K562 (cell line): Measurements from ENCODE around the gene ALDH7A1. TPM values are rescaled to one million over a fixed set of nuclear protein-coding genes. Genes with fewer than 3 reads are reported as not detected.

Experiments used
- BDP1 ChIP-seq: IDR thresholded peaks from 3 replicates; pipeline ENCODE4 v1.6.1; 2011; ENCODE audit not compliant: insufficient read length, insufficient read depth
- CTCFL ChIP-seq: IDR thresholded peaks from 2 replicates; pipeline ENCODE4 v1.6.1; 2011; ENCODE audit warnings: borderline replicate concordance, low read depth, mild to moderate bottlenecking, moderate library complexity, low read length; ENCODE audit not compliant: insufficient read depth, poor library complexity, severe bottlenecking
- ETV1 ChIP-seq: fragments of 450-650 bp; conservative IDR thresholded peaks from 2 replicates; pipeline ENCODE4 v1.6.1; 2016; ENCODE audit warnings: missing genetic modification characterization, control low read depth, low read depth, missing compliant biosample characterization
- ID3 ChIP-seq, 2 experiments: fragments of 250-450 bp in 1 of 2; fragments of 450-650 bp in 1 of 2; sonication (Bioruptor Pico) in 1 of 2; IDR thresholded peaks; 2 replicates each; pipeline versions ENCODE4 v1.6.1 to v1.8.0; 2016 to 2021; ENCODE audit warnings: mild to moderate bottlenecking in 2 of 2, moderate library complexity in 2 of 2, missing compliant biosample characterization in 1 of 2, missing genetic modification characterization in 1 of 2
- KAT2B ChIP-seq: IDR thresholded peaks from one replicate; pipeline ENCODE4 v1.6.1; 2012; ENCODE audit warnings: low read depth, mild to moderate bottlenecking, control low read depth, inconsistent platforms, low read length, moderate library complexity
- MTA2 ChIP-seq: fragments of 450-650 bp; IDR thresholded peaks from 2 replicates; pipeline ENCODE4 v1.6.1; 2016; ENCODE audit warnings: low read depth
- NR1H2 ChIP-seq: sonication (generic); formaldehyde crosslinking; IDR thresholded peaks from 2 replicates; pipeline ENCODE4 v1.4.0; 2020; ENCODE audit warnings: mild to moderate bottlenecking, missing genetic modification reagents
- SRF ChIP-seq, 2 experiments: fragments of 250-450, 450-650 bp in 1 of 2; sonication (Bioruptor Pico) in 1 of 2; sonication (generic) in 1 of 2; formaldehyde crosslinking; IDR thresholded peaks; 2 replicates each; pipeline versions ENCODE4 v1.5.0 to v1.5.1; 2020 to 2022; ENCODE audit warnings: mild to moderate bottlenecking in 1 of 2, missing genetic modification reagents in 1 of 2
- TEAD1 ChIP-seq, 2 experiments: fragments of 450-650 bp in 1 of 2; sonication (generic) in 1 of 2; formaldehyde crosslinking; IDR thresholded peaks; 2 replicates each; pipeline versions ENCODE4 v1.4.0 to v1.8.0; 2020 to 2022; ENCODE audit warnings: mild to moderate bottlenecking in 2 of 2, missing genetic modification reagents in 1 of 2
- ZBTB11 ChIP-seq, 3 experiments: fragments of 200-800 bp in 1 of 3; fragments of 250-450 bp in 1 of 3; fragments of 450-650 bp in 1 of 3; sonication (Bioruptor Pico) in 1 of 3; sonication (Bioruptor generic) in 1 of 3; formaldehyde crosslinking in 1 of 3; IDR thresholded peaks; 2 replicates each; pipeline versions ENCODE4 v1.6.1 to v1.8.0; 2016 to 2022; ENCODE audit warnings: mild to moderate bottlenecking in 2 of 3, missing genetic modification characterization in 2 of 3, missing compliant biosample characterization in 1 of 3, moderate library complexity in 1 of 3
- ZNF316 ChIP-seq: fragments of 450-650 bp; IDR thresholded peaks from 2 replicates; pipeline ENCODE4 v1.6.1; 2016
- ZNF76 ChIP-seq: fragments of 250-450 bp; sonication (Bioruptor Pico); IDR thresholded peaks from 2 replicates; pipeline ENCODE4 v1.4.0; 2020; ENCODE audit warnings: mild to moderate bottlenecking, moderate library complexity, borderline replicate concordance
- polyA plus RNA-seq, 8 experiments: library from polyadenylated mRNA; depleted of rRNA in 4 of 8; stranded (reverse) in 5 of 8; unstranded in 3 of 8; fragments of >200 nt; fragmentation: Nextera tagmentation in 2 of 8; fragmentation: Illumina TruSeq in 1 of 8; extraction: Ambion mirVana in 2 of 8; extraction: Trizol in 1 of 8; gene quantifications; 2 replicates each; pipeline versions ENCODE4 v1.2.1 to v1.2.3, GENCODE V29; 2011 to 2014; ENCODE audit warnings: inconsistent platforms in 1 of 8, missing spikeins in 1 of 8
- total RNA-seq, 7 experiments: library from RNA; depleted of rRNA in 6 of 7; stranded (reverse); fragments of >200 nt in 6 of 7; fragmentation: Illumina TruSeq in 2 of 7; extraction: Trizol in 2 of 7; gene quantifications; 2 replicates each; pipeline versions ENCODE4 v1.2.1 to v1.2.3, GENCODE V29; 2011 to 2021; ENCODE audit warnings: low replicate concordance in 1 of 7
- TF ChIP-seq, protein P1 (sequence below), 3 experiments: fragments of 200-800 bp in 1 of 3; sonication (Bioruptor generic) in 1 of 3; sonication (generic) in 1 of 3; formaldehyde crosslinking in 1 of 3; IDR thresholded peaks; 2 replicates each; pipeline versions ENCODE4 v1.6.1 to v1.8.0; 2016 to 2022; ENCODE audit warnings: mild to moderate bottlenecking in 2 of 3, missing compliant biosample characterization in 2 of 3, missing genetic modification characterization in 2 of 3, missing genetic modification reagents in 1 of 3
- TF ChIP-seq, protein P2 (sequence below): fragments of 250-450 bp; sonication (Bioruptor Pico); IDR thresholded peaks from 2 replicates; pipeline ENCODE4 v1.4.0; 2020; ENCODE audit warnings: mild to moderate bottlenecking

ALDH7A1 gene
- total and polyA plus RNA-seq, 9 of the 15 experiments (the other 6 are each of a cell fraction or from before 2014, with no cell fraction given) = 0.04 to 0.49 TPM; not detected in 7

DNA sequence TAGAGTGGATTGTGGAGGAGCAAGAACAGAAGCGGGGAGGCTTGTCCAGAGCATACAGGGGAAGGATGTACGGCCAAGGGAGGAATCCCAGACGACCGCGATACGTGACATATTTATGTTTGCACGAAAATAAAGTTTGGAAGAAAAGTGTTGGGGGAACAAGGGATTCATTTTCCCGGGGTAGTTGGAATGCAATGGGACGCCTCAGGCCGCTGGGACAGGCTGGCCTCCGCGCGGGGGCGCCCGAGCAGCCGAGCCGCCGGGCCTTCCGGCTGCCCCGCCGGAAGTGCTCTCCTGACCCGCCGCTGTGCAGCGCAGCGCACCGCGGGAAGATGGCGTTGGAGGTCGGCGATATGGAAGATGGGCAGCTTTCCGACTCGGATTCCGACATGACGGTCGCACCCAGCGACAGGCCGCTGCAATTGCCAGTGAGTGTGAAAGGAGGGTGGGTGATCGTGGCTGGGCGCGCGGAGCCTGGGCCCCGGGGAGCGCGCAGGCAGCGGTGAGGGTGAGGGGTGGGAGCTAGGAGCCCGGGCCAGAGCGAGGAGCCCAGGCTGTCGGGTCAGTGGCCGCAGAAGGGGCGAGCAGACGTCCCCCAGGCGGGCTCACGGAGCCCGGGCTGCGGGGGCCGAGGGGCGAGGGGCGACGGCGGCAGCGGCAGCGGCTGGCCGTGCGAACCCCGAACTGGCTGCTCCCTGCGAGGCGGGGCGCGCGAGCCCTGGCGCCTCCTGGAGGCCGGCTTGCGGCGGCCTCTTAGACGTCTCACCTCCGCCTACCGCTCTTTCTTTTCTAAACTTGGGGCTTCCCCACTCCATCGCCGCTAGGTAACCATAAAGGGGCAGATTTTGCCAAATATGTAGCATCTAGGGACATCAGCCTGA, 5.9 kb upstream of the ALDH7A1 start, which contains the start of gene PHAX (continued):
- TF ChIP-seq ZBTB11 (CRISPR knock-in tag; IDR thresholded peaks at IDR 0.05) (peak; percentile 44 to 90 (median 79); a peak in 5 of 6 replicates), TEAD1 (CRISPR knock-in tag; IDR thresholded peaks at IDR 0.05) (peak; percentile 65 to 69; a peak in 3 of 4 replicates), MTA2 (no peak), NR1H2 (CRISPR knock-in tag) (0 out of 2 replicates have a peak, but pooled peaks have one; percentile 69), CTCFL (peak; percentile 99), BDP1 (no peak), ZNF76 (CRISPR knock-in tag) (0 out of 2 replicates have a peak, but pooled peaks have one; percentile 15), SRF (CRISPR knock-in tag; IDR thresholded peaks at IDR 0.05) (peak in 1 of 2 experiments; percentile 32; a peak in 1 of 4 replicates), ZNF316 (0 out of 2 replicates have a peak, but pooled peaks have one; percentile 4), ETV1 (peak; percentile 68), KAT2B (peak; percentile 65), ID3 (CRISPR knock-in tag; IDR thresholded peaks at IDR 0.05) (no peak), ID3 (tag; IDR thresholded peaks at IDR 0.05) (peak; percentile 47; the same call in 1 of the 2 replicates)
- TF ChIP-seq, protein P1, sequence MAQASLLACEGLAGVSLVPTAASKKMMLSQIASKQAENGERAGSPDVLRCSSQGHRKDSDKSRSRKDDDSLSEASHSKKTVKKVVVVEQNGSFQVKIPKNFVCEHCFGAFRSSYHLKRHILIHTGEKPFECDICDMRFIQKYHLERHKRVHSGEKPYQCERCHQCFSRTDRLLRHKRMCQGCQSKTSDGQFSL (CRISPR knock-in tag; IDR thresholded peaks at IDR 0.05) = no peak
- TF ChIP-seq, protein P1 (tag; IDR thresholded peaks at IDR 0.05) = no peak
- TF ChIP-seq, protein P2, sequence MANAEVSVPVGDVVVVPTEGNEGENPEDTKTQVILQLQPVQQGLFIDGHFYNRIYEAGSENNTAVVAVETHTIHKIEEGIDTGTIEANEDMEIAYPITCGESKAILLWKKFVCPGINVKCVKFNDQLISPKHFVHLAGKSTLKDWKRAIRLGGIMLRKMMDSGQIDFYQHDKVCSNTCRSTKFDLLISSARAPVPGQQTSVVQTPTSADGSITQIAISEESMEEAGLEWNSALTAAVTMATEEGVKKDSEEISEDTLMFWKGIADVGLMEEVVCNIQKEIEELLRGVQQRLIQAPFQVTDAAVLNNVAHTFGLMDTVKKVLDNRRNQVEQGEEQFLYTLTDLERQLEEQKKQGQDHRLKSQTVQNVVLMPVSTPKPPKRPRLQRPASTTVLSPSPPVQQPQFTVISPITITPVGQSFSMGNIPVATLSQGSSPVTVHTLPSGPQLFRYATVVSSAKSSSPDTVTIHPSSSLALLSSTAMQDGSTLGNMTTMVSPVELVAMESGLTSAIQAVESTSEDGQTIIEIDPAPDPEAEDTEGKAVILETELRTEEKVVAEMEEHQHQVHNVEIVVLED (CRISPR knock-in tag) = peak; percentile 74
